Keratinocyte (primary cell): ENCODE results near the gene MED25.

Source experiments
- EZH2 ChIP-seq: IDR thresholded peaks from one replicate; pipeline ENCODE4 v1.6.1; 2012; ENCODE audit warnings: inconsistent platforms, mild to moderate bottlenecking, low read length, moderate library complexity
- TF ChIP-seq, protein P1 (sequence below), 3 experiments: IDR thresholded peaks in 1 of 3; conservative IDR thresholded peaks in 1 of 3; optimal IDR thresholded peaks in 1 of 3; 2 replicates in 2 of 3; 3 replicates in 1 of 3; pipeline versions ENCODE3 to v1.5.1; 2011; ENCODE audit warnings: low read length in 3 of 3, mild to moderate bottlenecking in 3 of 3, moderate library complexity in 2 of 3, control low read depth in 1 of 3, inconsistent platforms in 1 of 3; ENCODE audit not compliant: insufficient read depth in 2 of 3; ENCODE audit errors: extremely low read depth in 1 of 3

DNA sequence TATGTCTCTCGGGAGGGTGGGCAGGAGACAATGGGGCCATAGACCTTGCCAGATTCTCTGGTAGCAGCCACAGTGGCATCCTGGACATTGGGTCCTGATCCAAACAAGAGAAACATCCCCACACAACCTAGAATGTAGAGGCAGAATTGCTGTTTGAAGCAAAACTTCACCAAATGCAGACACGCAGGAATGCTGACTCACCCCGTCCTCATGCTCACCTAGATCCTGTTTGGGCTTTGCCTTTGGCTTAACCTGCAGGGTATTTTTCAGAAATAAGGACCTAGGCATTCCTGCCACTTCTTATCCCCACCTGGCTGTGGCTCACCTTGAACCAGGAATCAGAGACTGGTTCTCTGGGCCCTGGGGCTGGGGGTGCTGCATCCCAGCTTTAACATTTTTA is 66.7 kb downstream of the MED25 start:
- TF ChIP-seq, protein P1, sequence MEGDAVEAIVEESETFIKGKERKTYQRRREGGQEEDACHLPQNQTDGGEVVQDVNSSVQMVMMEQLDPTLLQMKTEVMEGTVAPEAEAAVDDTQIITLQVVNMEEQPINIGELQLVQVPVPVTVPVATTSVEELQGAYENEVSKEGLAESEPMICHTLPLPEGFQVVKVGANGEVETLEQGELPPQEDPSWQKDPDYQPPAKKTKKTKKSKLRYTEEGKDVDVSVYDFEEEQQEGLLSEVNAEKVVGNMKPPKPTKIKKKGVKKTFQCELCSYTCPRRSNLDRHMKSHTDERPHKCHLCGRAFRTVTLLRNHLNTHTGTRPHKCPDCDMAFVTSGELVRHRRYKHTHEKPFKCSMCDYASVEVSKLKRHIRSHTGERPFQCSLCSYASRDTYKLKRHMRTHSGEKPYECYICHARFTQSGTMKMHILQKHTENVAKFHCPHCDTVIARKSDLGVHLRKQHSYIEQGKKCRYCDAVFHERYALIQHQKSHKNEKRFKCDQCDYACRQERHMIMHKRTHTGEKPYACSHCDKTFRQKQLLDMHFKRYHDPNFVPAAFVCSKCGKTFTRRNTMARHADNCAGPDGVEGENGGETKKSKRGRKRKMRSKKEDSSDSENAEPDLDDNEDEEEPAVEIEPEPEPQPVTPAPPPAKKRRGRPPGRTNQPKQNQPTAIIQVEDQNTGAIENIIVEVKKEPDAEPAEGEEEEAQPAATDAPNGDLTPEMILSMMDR (optimal IDR thresholded peaks at IDR 0.05 in 1 of 3, IDR thresholded peaks at IDR 0.05 in 1 of 3, conservative IDR thresholded peaks at IDR 0.05 in 1 of 3; ENCODE audit: extremely low read depth in 1 of 3, insufficient read depth in 2 of 3, low read length in 3 of 3): no peak
- TF ChIP-seq EZH2: no peak
